ENCODE measurements around the gene GAL3ST2.
"Not testable (repeated sequence)": the region's sequence is repeated elsewhere in the genome, so short reads cannot be mapped to it uniquely, and the experiment has no call there.

Gene GAL3ST2

DNA sequence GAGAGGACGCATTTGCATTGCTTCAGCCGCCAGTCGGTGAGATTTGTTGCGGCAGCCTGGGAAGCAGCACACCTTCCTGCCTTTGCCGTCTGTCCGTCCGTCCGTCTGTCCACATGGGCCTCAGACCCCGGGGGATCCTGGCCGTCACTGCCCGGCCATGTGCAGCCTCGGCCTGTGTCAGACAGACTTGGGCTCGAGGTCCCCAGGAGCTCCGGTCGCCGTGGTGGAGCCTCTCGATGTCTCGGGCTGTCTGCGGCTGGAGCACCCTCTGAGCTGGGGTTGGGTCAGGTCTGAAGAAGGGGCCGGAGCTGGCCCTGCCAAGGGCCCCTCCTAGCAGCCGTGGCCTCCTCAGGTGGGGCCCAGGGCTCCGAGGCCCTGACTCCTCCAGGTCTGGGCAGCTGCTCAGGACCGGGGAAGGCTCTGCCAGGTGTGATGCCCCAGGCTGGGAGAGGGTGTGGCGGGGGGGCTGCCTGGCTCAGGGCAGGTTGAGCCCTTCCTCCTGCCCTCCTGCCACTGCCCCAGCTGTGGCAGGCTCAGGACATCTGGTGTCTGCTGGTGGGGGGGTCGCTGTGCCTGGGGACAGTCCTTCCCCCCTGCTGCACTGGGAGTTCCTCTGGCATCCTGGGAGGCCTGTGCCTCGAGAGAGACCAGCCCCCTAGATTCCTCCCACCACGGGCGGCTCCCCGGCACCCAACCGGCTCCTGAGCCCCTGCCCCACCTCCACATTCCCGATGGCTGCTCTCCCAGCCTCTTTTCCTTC, 44.2 kb downstream of the GAL3ST2 start:
- Histone ChIP-seq H3K36me3 (no peaks in the 10 kb centered on the region), H3K27me3 (no peaks in the 10 kb centered on the region), H3K4me1 (no peaks in the 10 kb centered on the region), H3K9me3 (no peaks in the 10 kb centered on the region), H3K4me3 (ENCODE audit: low read depth, low read length) (no peak overlapping the region)
- TF ChIP-seq, protein P1, sequence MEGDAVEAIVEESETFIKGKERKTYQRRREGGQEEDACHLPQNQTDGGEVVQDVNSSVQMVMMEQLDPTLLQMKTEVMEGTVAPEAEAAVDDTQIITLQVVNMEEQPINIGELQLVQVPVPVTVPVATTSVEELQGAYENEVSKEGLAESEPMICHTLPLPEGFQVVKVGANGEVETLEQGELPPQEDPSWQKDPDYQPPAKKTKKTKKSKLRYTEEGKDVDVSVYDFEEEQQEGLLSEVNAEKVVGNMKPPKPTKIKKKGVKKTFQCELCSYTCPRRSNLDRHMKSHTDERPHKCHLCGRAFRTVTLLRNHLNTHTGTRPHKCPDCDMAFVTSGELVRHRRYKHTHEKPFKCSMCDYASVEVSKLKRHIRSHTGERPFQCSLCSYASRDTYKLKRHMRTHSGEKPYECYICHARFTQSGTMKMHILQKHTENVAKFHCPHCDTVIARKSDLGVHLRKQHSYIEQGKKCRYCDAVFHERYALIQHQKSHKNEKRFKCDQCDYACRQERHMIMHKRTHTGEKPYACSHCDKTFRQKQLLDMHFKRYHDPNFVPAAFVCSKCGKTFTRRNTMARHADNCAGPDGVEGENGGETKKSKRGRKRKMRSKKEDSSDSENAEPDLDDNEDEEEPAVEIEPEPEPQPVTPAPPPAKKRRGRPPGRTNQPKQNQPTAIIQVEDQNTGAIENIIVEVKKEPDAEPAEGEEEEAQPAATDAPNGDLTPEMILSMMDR (IDR thresholded peaks at IDR 0.05; ENCODE audit: low read depth, low read length) = no peak
- peak; percentile 11 for DNase-seq

- H3K36me3 ChIP-seq = no peaks in the 10 kb centered on the region
- no peak for DNase-seq
- no peak overlapping the region for H3K4me3 ChIP-seq (ENCODE audit: low read depth, low read length)
- no peaks in the 10 kb centered on the region for H3K9me3 ChIP-seq
- TF ChIP-seq, protein P1 (IDR thresholded peaks at IDR 0.05; ENCODE audit: low read depth, low read length) = no peak
- H3K4me1 ChIP-seq = no peaks in the 10 kb centered on the region
- H3K27me3 ChIP-seq = no peaks in the 10 kb centered on the region
Measured at GRCh38 chr2:241821460-241822263, 45.0 kb downstream of the GAL3ST2 start.

DNA sequence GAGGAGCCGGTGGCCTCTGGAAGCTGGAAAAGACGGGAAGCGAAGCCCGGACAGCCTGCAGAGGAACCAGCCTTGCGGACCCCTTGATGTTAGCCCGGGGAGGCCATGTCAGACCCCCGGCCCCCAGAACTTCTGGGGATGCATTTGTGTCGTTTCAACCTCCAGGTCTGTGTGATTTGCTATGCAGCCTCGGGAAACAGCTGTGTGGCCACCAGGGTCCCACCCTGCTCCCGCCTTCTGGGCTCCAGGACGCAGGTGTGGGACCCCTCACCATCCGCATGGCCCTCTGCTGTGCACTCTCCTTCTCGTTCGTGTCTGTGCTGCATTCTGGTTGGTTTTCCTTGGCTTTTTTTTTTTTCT, 45.6 kb downstream of the GAL3ST2 start:
- H3K9me3 ChIP-seq = peaks cover 4% of the 10 kb centered on the region; the same call in 1 of the 2 replicates
- DNase-seq = no peak
- no peaks in the 10 kb centered on the region for H3K36me3 ChIP-seq
- H3K4me1 ChIP-seq = no peaks in the 10 kb centered on the region
- TF ChIP-seq, protein P1 (IDR thresholded peaks at IDR 0.05; ENCODE audit: low read depth, low read length) = no peak
- no peak overlapping the region for H3K4me3 ChIP-seq (ENCODE audit: low read depth, low read length)
- no peaks in the 10 kb centered on the region for H3K27me3 ChIP-seq

DNA sequence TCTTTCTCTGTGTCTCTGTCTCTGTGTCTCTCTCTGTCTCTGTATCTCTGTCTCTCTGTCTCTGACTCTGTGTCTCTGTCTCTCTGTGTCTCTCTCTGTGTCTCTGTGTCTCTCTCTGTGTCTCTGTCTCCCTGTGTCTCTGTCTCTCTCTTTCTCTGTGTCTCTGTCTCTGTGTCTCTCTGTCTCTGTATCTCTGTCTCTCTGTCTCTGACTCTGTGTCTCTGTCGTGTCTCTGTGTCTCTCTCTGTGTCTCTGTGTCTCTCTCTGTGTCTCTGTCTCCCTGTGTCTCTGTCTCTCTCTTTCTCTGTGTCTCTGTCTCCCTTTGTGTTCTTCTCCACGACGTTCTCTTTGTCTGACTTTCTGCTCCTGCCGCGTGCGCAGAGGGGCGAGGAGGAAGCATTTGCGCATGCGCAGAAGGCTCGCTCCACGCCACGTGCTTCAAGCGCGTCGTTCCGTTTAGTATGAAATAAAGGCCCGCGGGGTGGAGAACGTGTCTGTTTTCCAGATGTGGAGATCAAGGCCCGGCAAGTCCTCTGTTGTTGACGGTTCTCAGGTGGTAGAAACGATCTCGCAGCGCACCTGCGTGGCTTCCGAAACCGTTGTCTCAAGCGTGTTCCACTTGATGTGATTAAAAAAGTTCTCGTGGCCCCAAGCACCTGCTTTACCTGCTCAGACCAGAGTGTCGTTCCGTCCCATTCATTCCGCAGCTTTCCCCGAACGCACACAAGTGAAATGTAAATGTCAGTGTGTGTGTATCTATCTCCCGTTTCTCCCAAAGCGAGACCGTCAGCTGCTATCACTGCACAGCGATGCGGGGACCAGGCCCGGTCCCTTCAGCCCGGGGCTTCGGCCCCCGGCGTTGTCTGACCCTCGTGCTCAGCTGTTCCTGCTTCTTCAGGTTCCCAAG, 47.2 kb downstream of the GAL3ST2 start:
- not testable (repeated sequence) for H3K9me3 ChIP-seq; H3K4me3 ChIP-seq (ENCODE audit: low read depth, low read length); H3K36me3 ChIP-seq; H3K27me3 ChIP-seq; DNase-seq; H3K4me1 ChIP-seq

- TF ChIP-seq, protein P1 (IDR thresholded peaks at IDR 0.05; ENCODE audit: low read depth, low read length) = no peak
- Histone ChIP-seq H3K4me3 (ENCODE audit: low read depth, low read length) (no peak overlapping the region), H3K27me3 (no peaks in the 10 kb centered on the region), H3K4me1 (no peaks in the 10 kb centered on the region), H3K36me3 (no peaks in the 10 kb centered on the region), H3K9me3 (peaks cover 6% of the 10 kb centered on the region; the same call in 1 of the 2 replicates)
- no peak for DNase-seq
Measured at GRCh38 chr2:241827394-241827793, 50.8 kb downstream of the GAL3ST2 start.

GRCh38 chr2:241833101-241833663, 56.6 kb downstream of the GAL3ST2 start:
- Histone ChIP-seq H3K4me1 (no peaks in the 10 kb centered on the region), H3K9me3 (no peaks in the 10 kb centered on the region), H3K36me3 (no peaks in the 10 kb centered on the region), H3K27me3 (no peaks in the 10 kb centered on the region), H3K4me3 (ENCODE audit: low read depth, low read length) (no peak overlapping the region)
- DNase-seq = no peak
- TF ChIP-seq, protein P1 (IDR thresholded peaks at IDR 0.05; ENCODE audit: low read depth, low read length) = no peak

DNA sequence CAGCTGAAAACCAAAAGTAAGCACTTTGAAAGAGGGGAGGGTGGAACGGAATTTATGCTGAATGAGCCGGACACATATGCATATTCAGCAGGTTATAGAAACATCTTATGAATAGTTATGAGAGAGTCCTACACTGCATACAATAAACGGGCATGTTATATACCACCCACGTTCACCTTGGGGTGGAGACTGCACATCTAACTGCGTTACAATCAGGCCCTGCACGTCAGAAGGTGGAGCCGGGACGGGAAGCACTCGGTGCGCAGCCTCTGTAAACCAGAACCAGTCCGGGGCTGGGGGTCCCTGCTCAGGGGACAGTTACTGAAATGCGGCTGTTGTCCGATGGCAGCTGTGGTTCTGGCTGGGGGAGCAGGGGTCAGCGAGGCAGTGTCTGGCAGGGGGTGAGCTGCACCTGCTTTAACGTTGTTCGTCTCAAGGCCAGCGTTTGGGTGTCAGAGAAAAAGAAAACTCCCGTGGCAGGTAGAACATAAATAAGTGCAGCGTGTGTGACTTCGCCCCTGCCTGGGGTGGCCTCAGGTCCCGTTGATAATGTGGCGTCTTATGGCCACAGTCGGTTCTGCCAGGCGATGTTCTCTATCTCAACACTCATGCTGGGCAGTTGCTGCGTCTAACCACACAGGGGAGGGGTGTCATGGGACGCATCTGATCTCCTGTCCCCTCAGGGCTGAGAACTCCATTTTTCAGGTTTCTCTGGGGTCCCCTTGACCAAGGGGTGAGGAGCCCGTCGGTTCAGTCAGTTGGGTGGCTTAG, 57.3 kb downstream of the GAL3ST2 start:
- not testable (repeated sequence) for H3K27me3 ChIP-seq; DNase-seq; H3K36me3 ChIP-seq; H3K4me3 ChIP-seq (ENCODE audit: low read depth, low read length); H3K9me3 ChIP-seq; H3K4me1 ChIP-seq
